ENCODE data around the gene DMBT1. TPM values are rescaled to one million over a fixed set of nuclear protein-coding genes. Genes with fewer than 3 reads are reported as not detected.

DMBT1 gene
- total RNA-seq, 1 donor from 2014 or later, result 0.44 TPM

GRCh38 chr10:122537545-122537944 lies 23.0 kb upstream of the DMBT1 start:
- H3K27ac ChIP-seq (replicated peaks), result no peak overlapping the region
- intact Hi-C loops (cut with micrococcal nuclease), result no loop called here
- peaks cover 4% of the 10 kb centered on the region for H3K9me3 ChIP-seq (replicated peaks)
- TF ChIP-seq CTCF (IDR thresholded peaks at IDR 0.05; ENCODE audit: borderline replicate concordance), result no peak
- DNase-seq, result no peak
- H3K27me3 ChIP-seq (ENCODE audit: low read depth), result no peaks in the 10 kb centered on the region
- no peak overlapping the region for H3K4me3 ChIP-seq
- H3K4me1 ChIP-seq, result no peaks in the 10 kb centered on the region
- no peaks in the 10 kb centered on the region for H3K36me3 ChIP-seq

- no peak for DNase-seq
- Histone ChIP-seq H3K4me3 (no peak overlapping the region), H3K27me3 (ENCODE audit: low read depth) (no peaks in the 10 kb centered on the region), H3K4me1 (no peaks in the 10 kb centered on the region), H3K9me3 (replicated peaks) (peaks cover 4% of the 10 kb centered on the region), H3K36me3 (no peaks in the 10 kb centered on the region), H3K27ac (replicated peaks) (no peak overlapping the region)
- TF ChIP-seq CTCF (IDR thresholded peaks at IDR 0.05; ENCODE audit: borderline replicate concordance), result no peak
- intact Hi-C loops (cut with micrococcal nuclease), result no loop called here
Measured at GRCh38 chr10:122541541-122542002, 19.0 kb upstream of the DMBT1 start.

- no peak for DNase-seq
- Histone ChIP-seq H3K36me3 (no peaks in the 10 kb centered on the region), H3K27ac (replicated peaks) (no peak overlapping the region), H3K4me1 (no peaks in the 10 kb centered on the region), H3K4me3 (no peak overlapping the region), H3K9me3 (replicated peaks) (no peaks in the 10 kb centered on the region), H3K27me3 (ENCODE audit: low read depth) (no peaks in the 10 kb centered on the region)
- intact Hi-C loops (cut with micrococcal nuclease), result no loop called here
- TF ChIP-seq CTCF (IDR thresholded peaks at IDR 0.05; ENCODE audit: borderline replicate concordance), result no peak
Measured at GRCh38 chr10:122543676-122544445, 16.7 kb upstream of the DMBT1 start.

GRCh38 chr10:122544493-122544892 lies 16.1 kb upstream of the DMBT1 start:
- Histone ChIP-seq H3K4me3 (no peak overlapping the region), H3K9me3 (replicated peaks) (no peaks in the 10 kb centered on the region), H3K36me3 (no peaks in the 10 kb centered on the region), H3K27ac (replicated peaks) (no peak overlapping the region), H3K27me3 (ENCODE audit: low read depth) (no peaks in the 10 kb centered on the region), H3K4me1 (no peaks in the 10 kb centered on the region)
- intact Hi-C loops (cut with micrococcal nuclease), result no loop called here
- no peak for TF ChIP-seq CTCF (IDR thresholded peaks at IDR 0.05; ENCODE audit: borderline replicate concordance)
- no peak for DNase-seq

- no peaks in the 10 kb centered on the region for H3K36me3 ChIP-seq
- H3K27me3 ChIP-seq (ENCODE audit: low read depth), result no peaks in the 10 kb centered on the region
- intact Hi-C loops (cut with micrococcal nuclease), result no loop called here
- H3K4me1 ChIP-seq, result peaks cover 3% of the 10 kb centered on the region
- DNase-seq, result no peak
- TF ChIP-seq CTCF (IDR thresholded peaks at IDR 0.05; ENCODE audit: borderline replicate concordance), result no peak
- H3K4me3 ChIP-seq, result no peak overlapping the region
- no peak overlapping the region for H3K27ac ChIP-seq (replicated peaks)
- no peaks in the 10 kb centered on the region for H3K9me3 ChIP-seq (replicated peaks)
Measured at GRCh38 chr10:122546242-122546641, 14.3 kb upstream of the DMBT1 start.

Data from left ventricle myocardium inferior (tissue), 1 donor.